ENCODE results near the gene MYO7B. TPM values are rescaled to one million over a fixed set of nuclear protein-coding genes. Genes with fewer than 3 reads are reported as not detected.

MYO7B gene
- total RNA-seq, 3 donors from 2014 or later = 0.32 to 2.3 TPM; not detected in 1

DNA sequence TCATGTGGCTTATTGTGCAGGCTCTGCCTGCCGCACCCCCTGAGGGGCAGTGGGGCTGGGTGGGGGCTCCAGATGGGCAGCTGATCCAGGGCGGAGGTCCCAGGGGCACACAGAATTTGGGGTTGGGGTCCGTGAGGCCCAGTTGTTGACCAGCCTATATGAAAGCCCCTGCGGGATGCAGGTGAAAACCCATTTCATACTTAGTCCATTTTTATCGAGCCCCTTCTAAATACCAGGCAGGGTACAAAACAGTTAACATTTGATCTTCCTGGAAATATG lies 30.6 kb downstream of the MYO7B start:
- H3K4me3 ChIP-seq = no peak overlapping the region
- no peaks in the 10 kb centered on the region for H3K9me3 ChIP-seq
- no peak overlapping the region for H3K27ac ChIP-seq
- no peaks in the 10 kb centered on the region for H3K27me3 ChIP-seq
- intact Hi-C loops (cut with DNase I; ENCODE audit: low total_unique reads) = loop anchor here (2.0 kb wide), 1 partner anchor 47 kb away; no protein-coding TSS in a partner anchor
- DNase-seq (ENCODE audit: low spot score in 2 of 2) = no peak
- no peaks in the 10 kb centered on the region for H3K4me1 ChIP-seq
- TF ChIP-seq, protein P1, sequence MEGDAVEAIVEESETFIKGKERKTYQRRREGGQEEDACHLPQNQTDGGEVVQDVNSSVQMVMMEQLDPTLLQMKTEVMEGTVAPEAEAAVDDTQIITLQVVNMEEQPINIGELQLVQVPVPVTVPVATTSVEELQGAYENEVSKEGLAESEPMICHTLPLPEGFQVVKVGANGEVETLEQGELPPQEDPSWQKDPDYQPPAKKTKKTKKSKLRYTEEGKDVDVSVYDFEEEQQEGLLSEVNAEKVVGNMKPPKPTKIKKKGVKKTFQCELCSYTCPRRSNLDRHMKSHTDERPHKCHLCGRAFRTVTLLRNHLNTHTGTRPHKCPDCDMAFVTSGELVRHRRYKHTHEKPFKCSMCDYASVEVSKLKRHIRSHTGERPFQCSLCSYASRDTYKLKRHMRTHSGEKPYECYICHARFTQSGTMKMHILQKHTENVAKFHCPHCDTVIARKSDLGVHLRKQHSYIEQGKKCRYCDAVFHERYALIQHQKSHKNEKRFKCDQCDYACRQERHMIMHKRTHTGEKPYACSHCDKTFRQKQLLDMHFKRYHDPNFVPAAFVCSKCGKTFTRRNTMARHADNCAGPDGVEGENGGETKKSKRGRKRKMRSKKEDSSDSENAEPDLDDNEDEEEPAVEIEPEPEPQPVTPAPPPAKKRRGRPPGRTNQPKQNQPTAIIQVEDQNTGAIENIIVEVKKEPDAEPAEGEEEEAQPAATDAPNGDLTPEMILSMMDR (IDR thresholded peaks at IDR 0.05) = no peak
- TF ChIP-seq POLR2AphosphoS5 (IDR thresholded peaks at IDR 0.05) (no peak), POLR2A (IDR thresholded peaks at IDR 0.05) (no peak)
- no peaks in the 10 kb centered on the region for H3K36me3 ChIP-seq

DNA sequence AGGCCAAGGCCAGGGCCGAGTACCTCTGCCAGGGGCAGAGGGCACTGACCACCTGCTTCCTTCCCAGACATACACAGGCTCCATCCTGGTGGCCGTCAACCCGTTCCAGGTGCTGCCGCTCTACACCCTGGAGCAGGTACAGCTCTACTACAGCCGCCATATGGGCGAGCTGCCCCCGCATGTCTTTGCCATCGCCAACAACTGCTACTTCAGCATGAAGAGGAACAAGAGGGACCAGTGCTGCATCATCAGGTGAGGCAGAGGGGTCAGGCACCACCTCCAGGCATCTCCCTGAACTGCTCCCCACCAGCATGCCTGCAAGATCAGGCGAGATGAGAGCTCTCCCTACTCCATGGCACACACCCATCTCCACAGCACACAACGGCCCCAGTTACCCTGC lies 31.1 kb downstream of the MYO7B start:
- Histone ChIP-seq H3K27ac (no peak overlapping the region), H3K4me3 (no peak overlapping the region), H3K27me3 (no peaks in the 10 kb centered on the region), H3K9me3 (no peaks in the 10 kb centered on the region), H3K36me3 (no peaks in the 10 kb centered on the region), H3K4me1 (no peaks in the 10 kb centered on the region)
- no peak for DNase-seq (ENCODE audit: low spot score in 2 of 2)
- intact Hi-C loops (cut with DNase I; ENCODE audit: low total_unique reads) = loop anchor here (2.0 kb wide), 1 partner anchor 48 kb away; no protein-coding TSS in a partner anchor
- TF ChIP-seq POLR2A (IDR thresholded peaks at IDR 0.05) (no peak), POLR2AphosphoS5 (IDR thresholded peaks at IDR 0.05) (no peak)
- TF ChIP-seq, protein P1 (IDR thresholded peaks at IDR 0.05) = no peak

DNA sequence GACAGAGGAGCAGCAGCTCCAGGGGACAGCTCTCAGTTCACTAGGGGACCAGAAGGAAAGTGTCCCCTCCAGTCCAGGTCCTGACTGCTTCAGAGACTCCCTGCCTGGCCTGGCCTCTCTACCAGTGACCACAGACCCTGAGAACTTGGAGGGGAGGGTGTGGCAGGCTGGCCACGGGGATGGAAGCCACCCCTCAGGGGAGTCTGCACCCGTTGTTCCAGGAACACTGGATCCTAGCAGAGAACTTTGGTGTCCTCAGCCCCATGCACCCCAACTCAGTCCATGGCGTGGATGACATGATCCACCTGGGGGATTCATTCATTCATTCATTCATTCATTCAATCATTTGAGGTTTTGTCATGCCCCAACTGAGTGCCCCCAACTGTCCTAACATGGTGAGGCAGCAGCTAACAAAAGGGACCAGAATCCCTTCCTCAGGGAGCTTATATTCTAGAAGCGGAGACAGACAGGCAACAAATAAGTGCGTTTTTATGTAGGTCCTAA lies 31.9 kb downstream of the MYO7B start:
- no peak for DNase-seq (ENCODE audit: low spot score in 2 of 2)
- intact Hi-C loops (cut with DNase I; ENCODE audit: low total_unique reads) = loop anchor here (2.0 kb wide), 1 partner anchor 49 kb away; no protein-coding TSS in a partner anchor
- no peaks in the 10 kb centered on the region for H3K9me3 ChIP-seq
- no peaks in the 10 kb centered on the region for H3K36me3 ChIP-seq
- no peaks in the 10 kb centered on the region for H3K4me1 ChIP-seq
- no peak overlapping the region for H3K4me3 ChIP-seq
- TF ChIP-seq, protein P1 (IDR thresholded peaks at IDR 0.05) = no peak
- TF ChIP-seq POLR2A (IDR thresholded peaks at IDR 0.05) (no peak), POLR2AphosphoS5 (IDR thresholded peaks at IDR 0.05) (no peak)
- no peaks in the 10 kb centered on the region for H3K27me3 ChIP-seq
- H3K27ac ChIP-seq = no peak overlapping the region

DNA sequence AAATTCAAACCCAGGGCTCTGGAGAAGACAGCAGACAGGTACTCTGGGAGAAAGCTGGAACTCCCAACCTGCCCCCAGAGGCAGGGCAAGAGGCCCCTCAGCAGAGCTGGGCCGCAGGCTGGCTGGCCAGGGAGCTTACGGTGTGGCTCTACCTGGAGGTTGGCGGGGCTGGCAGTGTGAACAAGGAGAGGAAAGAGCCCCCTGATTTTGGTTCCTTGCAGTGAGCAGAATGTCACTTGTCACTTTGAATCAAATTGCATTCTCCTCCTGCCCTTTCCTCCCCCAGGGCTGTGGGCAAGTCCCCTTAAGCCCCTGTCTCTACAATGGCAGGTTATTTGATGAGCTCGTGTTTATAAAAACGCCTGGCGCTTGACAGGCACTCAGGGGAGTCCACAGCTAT lies 32.6 kb downstream of the MYO7B start:
- Histone ChIP-seq H3K9me3 (no peaks in the 10 kb centered on the region), H3K4me3 (no peak overlapping the region), H3K27ac (no peak overlapping the region), H3K27me3 (no peaks in the 10 kb centered on the region), H3K36me3 (no peaks in the 10 kb centered on the region), H3K4me1 (no peaks in the 10 kb centered on the region)
- TF ChIP-seq POLR2A (IDR thresholded peaks at IDR 0.05) (no peak), POLR2AphosphoS5 (IDR thresholded peaks at IDR 0.05) (no peak)
- TF ChIP-seq, protein P1 (IDR thresholded peaks at IDR 0.05) = no peak
- no peak for DNase-seq (ENCODE audit: low spot score in 2 of 2)
- intact Hi-C loops (cut with DNase I; ENCODE audit: low total_unique reads) = no loop called here

DNA sequence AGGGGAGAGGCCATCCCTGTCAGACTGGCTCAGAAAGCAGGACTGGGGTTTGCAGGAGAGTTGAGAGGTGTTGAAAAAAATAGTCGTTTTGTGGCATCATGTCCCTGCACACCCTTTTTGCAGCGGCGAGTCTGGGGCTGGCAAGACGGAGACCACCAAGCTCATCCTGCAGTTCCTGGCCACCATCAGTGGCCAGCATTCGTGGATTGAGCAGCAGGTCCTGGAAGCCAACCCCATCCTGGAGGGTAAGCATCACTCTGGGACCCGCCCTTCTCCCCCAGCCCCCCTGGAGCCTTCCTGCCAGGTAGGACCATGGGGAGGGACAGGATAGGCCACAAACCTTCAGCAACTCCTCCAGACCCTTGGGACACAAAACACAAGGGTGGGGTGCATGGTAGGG lies 34.2 kb downstream of the MYO7B start:
- no peak for DNase-seq (ENCODE audit: low spot score in 2 of 2)
- H3K27me3 ChIP-seq = no peaks in the 10 kb centered on the region
- no peaks in the 10 kb centered on the region for H3K4me1 ChIP-seq
- H3K36me3 ChIP-seq = no peaks in the 10 kb centered on the region
- H3K4me3 ChIP-seq = no peak overlapping the region
- intact Hi-C loops (cut with DNase I; ENCODE audit: low total_unique reads) = no loop called here
- H3K27ac ChIP-seq = no peak overlapping the region
- H3K9me3 ChIP-seq = no peaks in the 10 kb centered on the region
- TF ChIP-seq POLR2AphosphoS5 (IDR thresholded peaks at IDR 0.05) (no peak), POLR2A (IDR thresholded peaks at IDR 0.05) (no peak)
- TF ChIP-seq, protein P1 (IDR thresholded peaks at IDR 0.05) = no peak

Measured in breast epithelium (tissue), 4 donors.